Stimulated activated CD8-positive, alpha-beta memory T cell treated with anti-CD3 and anti-CD28 coated beads, Interleukin-7, amount 100 ng/mL, for 1 hour (primary cell): Measurements from ENCODE around the gene RABGEF1.

Source experiments
- DNase-seq, 2 donors: peaks; one replicate each; pipeline ENCODE4 v3.0.0-alpha.2; 2020; ENCODE audit warnings: low read depth in 2 of 2

The RABGEF1 gene

GRCh38 chr7:66847879-66848790 is 107.6 kb downstream of the RABGEF1 start:
- DNase-seq: no peak

- DNase-seq: no peak
Measured at GRCh38 chr7:66859339-66859738, 118.8 kb downstream of the RABGEF1 start.

- no peak for DNase-seq
Measured at GRCh38 chr7:66859794-66860645, 119.5 kb downstream of the RABGEF1 start.

GRCh38 chr7:66860767-66861166 is 120.2 kb downstream of the RABGEF1 start:
- DNase-seq: no peak
